ENCODE results near the gene SALL3.

Gene SALL3

GRCh38 chr18:79000997-79001396 is 21.4 kb downstream of the SALL3 start:
- no peaks in the 10 kb centered on the region for H3K36me3 Mint-ChIP-seq
- DNase-seq (ENCODE audit: low spot score in 2 of 2), result peak in 1 of 2 donors; percentile 23
- no peaks in the 10 kb centered on the region for H3K9me3 Mint-ChIP-seq
- no peak for ATAC-seq
- H3K4me1 Mint-ChIP-seq, result no peaks in the 10 kb centered on the region
- H3K4me3 Mint-ChIP-seq, result no peak overlapping the region
- H3K27ac Mint-ChIP-seq, result no peak overlapping the region

DNA sequence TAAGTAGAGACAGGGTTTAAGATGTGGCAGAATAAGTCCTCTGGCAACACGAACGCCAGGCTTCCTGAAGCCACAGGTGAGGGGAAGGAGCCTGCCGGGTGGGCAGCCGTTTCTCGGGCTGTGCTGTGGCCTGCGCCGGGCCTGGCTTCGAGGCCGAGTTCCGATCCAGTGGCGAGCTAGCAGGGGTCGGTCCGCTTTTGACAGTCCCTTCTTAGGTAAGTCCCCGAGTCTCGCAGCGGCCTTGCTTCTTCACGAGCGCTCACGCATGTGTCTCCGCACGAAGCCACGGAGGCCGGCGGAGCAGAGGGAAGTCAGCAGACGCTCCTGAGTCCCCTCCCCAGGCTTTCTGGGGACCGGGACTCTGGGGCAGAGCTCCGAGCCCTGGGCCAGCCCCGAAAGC is 26.0 kb downstream of the SALL3 start:
- DNase-seq (ENCODE audit: low spot score in 2 of 2) (peak in 1 of 2 donors; percentile 32), ATAC-seq (no peak)
- Mint-ChIP-seq H3K4me1 (no peaks in the 10 kb centered on the region), H3K4me3 (no peak overlapping the region), H3K9me3 (no peaks in the 10 kb centered on the region), H3K36me3 (no peaks in the 10 kb centered on the region), H3K27ac (no peak overlapping the region)

DNA sequence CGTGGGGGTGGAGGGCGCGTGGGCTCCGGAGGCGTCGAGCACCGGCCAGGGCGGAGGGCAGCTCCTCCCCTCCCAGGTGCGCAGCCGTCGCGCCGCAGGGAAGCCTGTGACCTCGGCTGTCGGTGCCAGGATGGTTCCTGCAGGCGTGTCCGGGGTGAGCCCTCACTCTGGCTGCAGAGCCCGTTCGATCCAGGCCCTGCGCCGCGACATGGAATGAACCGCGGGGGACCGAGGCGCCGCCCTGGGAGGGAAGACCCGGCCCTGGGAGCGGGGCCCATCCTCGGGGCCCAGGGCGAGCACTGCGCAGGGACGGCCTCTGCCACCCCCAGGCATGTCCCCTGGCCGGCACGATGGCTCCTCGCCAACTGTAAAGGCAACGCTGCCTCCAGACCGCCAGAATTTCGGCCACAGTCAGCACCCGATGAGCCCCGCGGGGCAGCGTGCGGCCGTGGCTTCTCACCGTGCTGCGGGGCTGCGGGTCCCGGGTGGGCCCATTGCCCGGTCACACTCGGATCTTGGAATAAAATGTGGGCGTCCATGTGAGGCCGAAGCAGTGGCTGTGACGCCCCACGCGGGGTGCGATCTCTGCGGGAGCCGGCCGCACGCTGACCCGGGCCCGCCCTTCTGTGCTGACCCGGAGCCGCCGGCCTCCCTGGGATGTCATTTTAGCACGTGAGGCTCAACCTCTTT is 26.6 kb downstream of the SALL3 start:
- no peak overlapping the region for H3K4me3 Mint-ChIP-seq
- DNase-seq (ENCODE audit: low spot score in 2 of 2) (peak in 1 of 2 donors; percentile 33), ATAC-seq (no peak)
- H3K4me1 Mint-ChIP-seq, result peaks cover 3% of the 10 kb centered on the region
- no peaks in the 10 kb centered on the region for H3K9me3 Mint-ChIP-seq
- no peaks in the 10 kb centered on the region for H3K36me3 Mint-ChIP-seq
- H3K27ac Mint-ChIP-seq, result no peak overlapping the region

- Mint-ChIP-seq H3K9me3 (no peaks in the 10 kb centered on the region), H3K27ac (no peak overlapping the region), H3K36me3 (no peaks in the 10 kb centered on the region), H3K4me3 (no peak overlapping the region), H3K4me1 (peaks cover 6% of the 10 kb centered on the region)
- ATAC-seq (no peak), DNase-seq (ENCODE audit: low spot score in 2 of 2) (peak in 1 of 2 donors; percentile 39)
Measured at GRCh38 chr18:79007440-79007839, 27.8 kb downstream of the SALL3 start.

- H3K9me3 Mint-ChIP-seq, result no peaks in the 10 kb centered on the region
- DNase-seq (ENCODE audit: low spot score in 2 of 2) (peak in 1 of 2 donors; percentile 28), ATAC-seq (no peak)
- no peaks in the 10 kb centered on the region for H3K36me3 Mint-ChIP-seq
- H3K27ac Mint-ChIP-seq, result no peak overlapping the region
- no peak overlapping the region for H3K4me3 Mint-ChIP-seq
- H3K4me1 Mint-ChIP-seq, result peaks cover 6% of the 10 kb centered on the region
Measured at GRCh38 chr18:79008356-79008940, 28.8 kb downstream of the SALL3 start.

DNA sequence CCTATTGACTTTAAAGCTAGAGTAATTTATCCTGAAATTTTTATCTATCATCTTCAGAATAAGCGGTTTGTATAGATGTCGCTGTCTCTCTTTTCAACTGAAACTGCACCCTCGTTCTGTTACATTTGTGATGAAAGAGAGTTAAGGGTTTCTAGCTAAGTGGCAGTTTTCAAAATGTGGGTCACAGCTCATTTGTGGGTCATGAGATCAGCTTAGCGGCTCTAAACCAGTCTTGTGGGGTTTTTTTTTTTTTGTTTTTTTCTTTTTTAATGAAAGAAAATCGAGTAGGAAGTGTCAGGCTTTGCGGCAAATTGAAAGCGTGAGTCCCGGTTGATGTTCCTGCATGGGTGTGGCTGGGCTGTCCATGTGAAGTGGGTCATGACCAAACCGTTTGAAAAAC is 31.2 kb downstream of the SALL3 start:
- Mint-ChIP-seq H3K27ac (peak overlapping the region; percentile 95), H3K36me3 (no peaks in the 10 kb centered on the region), H3K4me1 (peaks cover 6% of the 10 kb centered on the region), H3K4me3 (peak overlapping the region; percentile 63), H3K9me3 (no peaks in the 10 kb centered on the region)
- peak; percentile 65 for ATAC-seq
- DNase-seq (ENCODE audit: low spot score in 2 of 2), result no peak

- H3K4me3 Mint-ChIP-seq, result peak overlapping the region; percentile 63
- peaks cover 6% of the 10 kb centered on the region for H3K4me1 Mint-ChIP-seq
- DNase-seq (ENCODE audit: low spot score in 2 of 2), result peak in 1 of 2 donors; percentile 17
- no peaks in the 10 kb centered on the region for H3K9me3 Mint-ChIP-seq
- H3K27ac Mint-ChIP-seq, result peak overlapping the region; percentile 95
- peak; percentile 95 for ATAC-seq
- H3K36me3 Mint-ChIP-seq, result no peaks in the 10 kb centered on the region
Measured at GRCh38 chr18:79011300-79011870, 31.8 kb downstream of the SALL3 start.

GRCh38 chr18:79013869-79014268 is 34.3 kb downstream of the SALL3 start:
- DNase-seq (ENCODE audit: low spot score in 2 of 2) (no peak), ATAC-seq (no peak)
- no peaks in the 10 kb centered on the region for H3K9me3 Mint-ChIP-seq
- peaks cover 6% of the 10 kb centered on the region for H3K4me1 Mint-ChIP-seq
- H3K27ac Mint-ChIP-seq, result no peak overlapping the region
- H3K36me3 Mint-ChIP-seq, result no peaks in the 10 kb centered on the region
- H3K4me3 Mint-ChIP-seq, result no peak overlapping the region

DNA sequence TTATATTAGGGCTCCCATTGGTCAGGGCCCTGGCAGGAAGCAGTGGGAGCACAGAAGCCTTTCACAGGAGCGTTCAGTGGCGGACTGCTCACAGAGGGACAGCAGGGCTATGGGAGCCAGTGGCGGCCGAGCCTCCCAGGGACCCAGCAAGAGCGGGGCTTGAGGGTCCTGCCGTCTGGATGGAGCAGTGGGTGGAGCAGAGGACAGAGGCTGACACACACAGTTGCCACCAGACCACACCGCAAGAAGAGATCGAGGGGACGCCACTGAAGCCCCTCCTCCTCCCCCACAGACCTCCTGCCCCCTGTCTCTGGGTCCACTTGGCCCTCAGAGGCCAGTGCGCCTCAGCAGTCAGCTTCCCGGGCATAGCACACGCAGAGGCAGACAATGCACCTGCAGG is 39.3 kb downstream of the SALL3 start:
- Mint-ChIP-seq H3K36me3 (no peaks in the 10 kb centered on the region), H3K4me1 (no peaks in the 10 kb centered on the region), H3K27ac (no peak overlapping the region), H3K9me3 (no peaks in the 10 kb centered on the region), H3K4me3 (no peak overlapping the region)
- DNase-seq (ENCODE audit: low spot score in 2 of 2), result no peak
- no peak for ATAC-seq

DNA sequence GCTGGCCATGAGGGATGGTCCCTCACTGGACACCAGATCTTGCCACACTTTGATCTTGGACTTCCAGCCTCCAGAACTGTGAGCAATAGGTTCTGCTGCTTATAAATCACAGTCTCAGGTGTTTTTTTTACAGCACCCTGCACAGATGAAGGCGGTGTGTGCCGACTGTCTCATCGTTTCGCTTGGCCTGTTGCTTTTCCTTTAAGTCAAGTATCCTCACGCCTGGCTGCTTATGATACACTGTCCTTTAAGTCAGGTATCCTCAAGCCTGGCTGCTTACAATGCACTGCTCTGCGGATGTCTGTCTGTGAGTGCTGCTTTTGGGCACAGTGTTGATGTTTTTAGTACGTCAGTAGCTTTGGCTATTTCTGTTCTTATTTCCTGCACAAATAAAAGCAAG is 40.3 kb downstream of the SALL3 start:
- Mint-ChIP-seq H3K4me1 (no peaks in the 10 kb centered on the region), H3K36me3 (no peaks in the 10 kb centered on the region)

DNA sequence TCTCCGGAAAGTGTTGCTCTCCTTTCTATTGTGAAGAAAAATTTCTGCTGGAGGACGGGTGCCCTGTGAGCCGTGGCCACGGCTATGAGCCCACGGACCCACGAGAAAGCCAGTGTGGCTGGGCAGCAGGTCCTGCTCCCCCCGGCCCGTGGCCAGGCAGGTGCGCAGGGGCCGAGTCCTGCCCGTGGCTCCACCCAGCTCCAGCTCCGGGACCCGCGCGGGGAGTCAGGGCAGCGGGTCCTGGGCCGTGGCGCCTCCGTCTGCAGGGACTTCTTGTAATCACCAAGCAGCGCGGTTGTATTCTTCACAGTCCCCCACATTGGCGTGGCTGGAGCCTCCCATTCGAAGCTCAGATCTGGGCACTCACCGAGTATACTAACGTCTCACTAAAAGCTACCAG is 43.0 kb downstream of the SALL3 start:
- Mint-ChIP-seq H3K9me3 (peaks cover under 1% of the 10 kb centered on the region), H3K27ac (no peak overlapping the region), H3K36me3 (no peaks in the 10 kb centered on the region), H3K4me3 (no peak overlapping the region), H3K4me1 (no peaks in the 10 kb centered on the region)
- DNase-seq (ENCODE audit: low spot score in 2 of 2) (no peak), ATAC-seq (no peak)

More for the DNA sequence above, 40.3 kb downstream of the SALL3 start:
- no peak overlapping the region for H3K27ac Mint-ChIP-seq
- DNase-seq (ENCODE audit: low spot score in 2 of 2), result no peak
- H3K9me3 Mint-ChIP-seq, result no peaks in the 10 kb centered on the region
- H3K4me3 Mint-ChIP-seq, result no peak overlapping the region
- no peak for ATAC-seq

GRCh38 chr18:79026491-79026890 is 46.9 kb downstream of the SALL3 start:
- no peak overlapping the region for H3K27ac Mint-ChIP-seq
- no peak overlapping the region for H3K4me3 Mint-ChIP-seq
- DNase-seq (ENCODE audit: low spot score in 2 of 2) (no peak), ATAC-seq (no peak)
- peaks cover 4% of the 10 kb centered on the region for H3K9me3 Mint-ChIP-seq
- no peaks in the 10 kb centered on the region for H3K4me1 Mint-ChIP-seq
- H3K36me3 Mint-ChIP-seq, result no peaks in the 10 kb centered on the region

DNA sequence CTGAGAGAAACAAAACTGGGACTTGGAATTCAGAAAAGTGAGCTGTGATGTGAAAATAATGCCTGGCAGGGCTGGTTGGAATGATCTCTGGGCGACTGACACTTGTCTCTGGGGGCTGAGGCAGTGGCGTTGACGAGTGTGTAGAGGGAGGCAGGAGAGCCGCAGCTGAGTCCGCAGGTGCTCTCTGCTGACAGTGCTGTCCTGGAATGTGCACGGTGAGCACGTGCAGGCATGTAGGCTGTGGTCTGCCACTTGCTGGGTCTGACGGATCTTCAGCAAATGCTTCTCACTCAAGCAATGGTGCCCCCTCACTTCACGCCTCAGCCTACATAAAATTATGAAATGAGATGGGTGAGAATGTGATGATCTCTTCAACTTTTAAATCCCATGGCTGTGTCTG is 51.1 kb downstream of the SALL3 start:
- no peak overlapping the region for H3K4me3 Mint-ChIP-seq
- no peaks in the 10 kb centered on the region for H3K36me3 Mint-ChIP-seq
- no peak overlapping the region for H3K27ac Mint-ChIP-seq
- DNase-seq (ENCODE audit: low spot score in 2 of 2) (no peak), ATAC-seq (no peak)
- no peaks in the 10 kb centered on the region for H3K4me1 Mint-ChIP-seq
- H3K9me3 Mint-ChIP-seq, result peaks cover 4% of the 10 kb centered on the region

DNA sequence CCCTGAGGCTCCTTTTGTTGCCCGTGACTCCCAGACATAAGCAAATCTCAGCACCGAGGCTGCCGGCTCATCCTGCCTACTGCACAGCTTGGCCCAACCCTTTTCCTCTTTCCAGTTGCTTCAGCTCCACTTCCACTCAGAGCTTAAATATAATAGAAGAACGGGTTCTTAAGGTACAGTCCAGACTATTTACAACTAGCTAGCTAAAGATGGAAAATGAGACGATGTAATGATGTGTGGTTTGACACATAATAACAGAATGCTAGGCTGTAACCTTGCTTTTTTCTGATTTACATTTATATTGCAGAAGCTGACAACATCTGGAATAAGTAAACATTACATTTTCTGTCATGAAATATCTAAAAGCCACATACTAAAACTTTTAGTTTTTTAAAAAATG is 62.7 kb downstream of the SALL3 start:
- Mint-ChIP-seq H3K4me3 (no peak overlapping the region), H3K9me3 (no peaks in the 10 kb centered on the region), H3K27ac (no peak overlapping the region), H3K4me1 (no peaks in the 10 kb centered on the region), H3K36me3 (no peaks in the 10 kb centered on the region)
- no peak for ATAC-seq
- DNase-seq (ENCODE audit: low spot score in 2 of 2), result no peak

- H3K9me3 Mint-ChIP-seq, result no peaks in the 10 kb centered on the region
- peaks cover 8% of the 10 kb centered on the region for H3K4me1 Mint-ChIP-seq
- H3K27ac Mint-ChIP-seq, result no peak overlapping the region
- no peaks in the 10 kb centered on the region for H3K36me3 Mint-ChIP-seq
- no peak overlapping the region for H3K4me3 Mint-ChIP-seq
- DNase-seq (ENCODE audit: low spot score in 2 of 2) (no peak), ATAC-seq (no peak)
Measured at GRCh38 chr18:79043288-79043687, 63.7 kb downstream of the SALL3 start.

GRCh38 chr18:79046522-79046921 is 66.9 kb downstream of the SALL3 start:
- ATAC-seq, result no peak
- Mint-ChIP-seq H3K36me3 (no peaks in the 10 kb centered on the region), H3K27ac (no peak overlapping the region), H3K9me3 (no peaks in the 10 kb centered on the region), H3K4me1 (peaks cover 8% of the 10 kb centered on the region), H3K4me3 (no peak overlapping the region)
- DNase-seq (ENCODE audit: low spot score in 2 of 2), result no peak
